GM23338 (cell line): Measurements from ENCODE around the gene CHMP4A. TPM values are rescaled to one million over a fixed set of nuclear protein-coding genes. Genes with fewer than 3 reads are reported as not detected.

Experiments
- ATAC-seq: fragments of 200-7000 bp; cut with Tn5 transposase; 3 replicates; pipeline ENCODE4 v1.9.1; 2020
- DNase-seq: peaks from one replicate; pipeline ENCODE4 v3.0.0-alpha.2; 2015; ENCODE audit warnings: low spot score
- H2AFZ ChIP-seq: fragments of 200-600 bp; sonication (generic); 2 replicates; pipeline ENCODE4 v1.8.0; 2016; ENCODE audit warnings: antibody characterized with exemption, mild to moderate bottlenecking, moderate library complexity
- H3F3A ChIP-seq: fragments of 200-600 bp; sonication (generic); replicated peaks from 2 replicates; pipeline ENCODE4 v1.8.0; 2017; ENCODE audit warnings: antibody characterized with exemption, mixed run types, low read depth
- H3K27ac ChIP-seq: fragments of 200-600 bp; sonication (generic); 2 replicates; pipeline ENCODE4 v1.6.1; 2016; ENCODE audit warnings: low read depth
- H3K27me3 ChIP-seq: fragments of 200-600 bp; sonication (generic); 2 replicates; pipeline ENCODE4 v1.8.0; 2016; ENCODE audit warnings: mild to moderate bottlenecking, mixed run types, moderate library complexity; ENCODE audit not compliant: insufficient read depth
- H3K36me3 ChIP-seq: fragments of 200-600 bp; sonication (generic); 2 replicates; pipeline ENCODE4 v1.8.0; 2016; ENCODE audit warnings: mild to moderate bottlenecking; ENCODE audit not compliant: insufficient read depth
- H3K4me1 ChIP-seq: fragments of 200-600 bp; sonication (generic); 2 replicates; pipeline ENCODE4 v1.8.0; 2016; ENCODE audit warnings: mild to moderate bottlenecking, moderate library complexity; ENCODE audit not compliant: insufficient read depth
- H3K4me2 ChIP-seq: fragments of 200-600 bp; sonication (generic); 2 replicates; pipeline ENCODE4 v1.7.1; 2017; ENCODE audit warnings: mixed run types
- H3K4me3 ChIP-seq: fragments of 200-600 bp; sonication (generic); 2 replicates; pipeline ENCODE4 v1.6.1; 2016; ENCODE audit warnings: mixed run types
- H3K79me2 ChIP-seq: fragments of 200-600 bp; sonication (generic); replicated peaks from 2 replicates; pipeline ENCODE4 v1.8.0; 2017; ENCODE audit warnings: mild to moderate bottlenecking; ENCODE audit not compliant: insufficient read depth
- H3K9me2 ChIP-seq: fragments of 200-600 bp; sonication (generic); 2 replicates; pipeline ENCODE4 v1.8.0; 2017; ENCODE audit not compliant: insufficient read depth
- H4K20me1 ChIP-seq: fragments of 200-600 bp; sonication (generic); replicated peaks from 2 replicates; pipeline ENCODE4 v1.8.0; 2017; ENCODE audit warnings: mild to moderate bottlenecking; ENCODE audit not compliant: insufficient read depth
- H3K27ac Mint-ChIP-seq: 2 replicates; pipeline ENCODE4 v1.8.0; 2020; ENCODE audit warnings: inconsistent platforms, mild to moderate bottlenecking, moderate library complexity, mixed read lengths
- H3K27me3 Mint-ChIP-seq: 3 replicates; pipeline ENCODE4 v1.8.0; 2022; ENCODE audit warnings: low read depth, mild to moderate bottlenecking, moderate library complexity, mixed read lengths, inconsistent platforms; ENCODE audit not compliant: insufficient read depth, poor library complexity
- H3K36me3 Mint-ChIP-seq: 3 replicates; pipeline ENCODE4 v1.8.0; 2021; ENCODE audit warnings: low read depth, mild to moderate bottlenecking, inconsistent platforms, moderate library complexity, mixed read lengths
- H3K4me1 Mint-ChIP-seq: 3 replicates; pipeline ENCODE4 v1.8.0; 2020; ENCODE audit warnings: mild to moderate bottlenecking, inconsistent platforms, mixed read lengths
- H3K4me3 Mint-ChIP-seq: 3 replicates; pipeline ENCODE4 v1.8.0; 2021; ENCODE audit warnings: moderate library complexity, mild to moderate bottlenecking, inconsistent platforms, mixed read lengths
- H3K9me3 Mint-ChIP-seq: 3 replicates; pipeline ENCODE4 v1.8.0; 2020; ENCODE audit warnings: moderate library complexity, mild to moderate bottlenecking, inconsistent platforms, mixed read lengths
- CREB1 ChIP-seq: fragments of 250-450 bp; sonication (Bioruptor Pico); IDR thresholded peaks from 2 replicates; pipeline ENCODE4 v1.5.0; 2020; ENCODE audit warnings: low read depth, mild to moderate bottlenecking, moderate library complexity
- CTCF ChIP-seq, 2 experiments: fragments of 200-600 bp in 1 of 2; sonication (generic) in 1 of 2; conservative IDR thresholded peaks; 2 replicates each; pipeline versions ENCODE4 v1.5.1 to v1.6.1; 2016 to 2017; ENCODE audit warnings: antibody characterized with exemption in 2 of 2, low read depth in 2 of 2, mild to moderate bottlenecking in 2 of 2, moderate library complexity in 1 of 2
- EZH2 ChIP-seq: fragments of 200-600 bp; sonication (generic); IDR thresholded peaks from one replicate; pipeline ENCODE4 v1.8.0; 2017; ENCODE audit warnings: antibody characterized with exemption, mild to moderate bottlenecking, low read depth; ENCODE audit not compliant: unreplicated experiment
- EZH2phosphoT487 ChIP-seq: fragments of 200-600 bp; sonication (generic); IDR thresholded peaks from one replicate; pipeline ENCODE4 v1.8.1; 2018; ENCODE audit warnings: antibody characterized with exemption; ENCODE audit not compliant: unreplicated experiment
- JUNB ChIP-seq: IDR thresholded peaks from one replicate; pipeline ENCODE4 v1.6.1; 2016; ENCODE audit warnings: antibody characterized with exemption; ENCODE audit not compliant: unreplicated experiment
- NANOG ChIP-seq: IDR thresholded peaks from 2 replicates; pipeline ENCODE4 v1.6.1; 2016; ENCODE audit warnings: antibody characterized with exemption, borderline replicate concordance
- POLR2AphosphoS5 ChIP-seq: IDR thresholded peaks from 2 replicates; pipeline ENCODE4 v1.6.1; 2016; ENCODE audit warnings: antibody characterized with exemption, low read depth
- REST ChIP-seq: IDR thresholded peaks from one replicate; pipeline ENCODE4 v1.6.1; 2018; ENCODE audit warnings: antibody characterized with exemption; ENCODE audit not compliant: unreplicated experiment
- STAT1 ChIP-seq: IDR thresholded peaks from one replicate; pipeline ENCODE4 v1.6.1; 2016; ENCODE audit warnings: antibody characterized with exemption; ENCODE audit not compliant: unreplicated experiment
- ZNF114 ChIP-seq: fragments of 250-450 bp; sonication (Bioruptor Pico); IDR thresholded peaks from 2 replicates; pipeline ENCODE4 v1.5.0; 2020; ENCODE audit warnings: mild to moderate bottlenecking, moderate library complexity
- ZNF331 ChIP-seq: fragments of 250-450 bp; sonication (Bioruptor Pico); IDR thresholded peaks from 2 replicates; pipeline ENCODE4 v1.5.0; 2020; ENCODE audit warnings: low read depth, mild to moderate bottlenecking, moderate library complexity
- polyA plus RNA-seq: library from polyadenylated mRNA; unstranded; fragments of >200 nt; fragmentation: Nextera tagmentation; extraction: Ambion mirVana; gene quantifications from 2 replicates; pipeline ENCODE4 v1.2.1, GENCODE V29; 2016
- total RNA-seq: library from RNA; depleted of rRNA; stranded (reverse); fragments of >200 nt; shearing (Covaris generic); gene quantifications from 2 replicates; pipeline ENCODE4 v1.2.3, GENCODE V29; 2014
- TF ChIP-seq, protein P1 (sequence below): fragments of 250-450 bp; sonication (Bioruptor Pico); IDR thresholded peaks from 2 replicates; pipeline ENCODE4 v1.5.0; 2020; ENCODE audit warnings: mild to moderate bottlenecking, moderate library complexity

Gene CHMP4A
- total and polyA plus RNA-seq, 2 experiments from 2014 or later: 19.3 to 36.9 TPM

DNA sequence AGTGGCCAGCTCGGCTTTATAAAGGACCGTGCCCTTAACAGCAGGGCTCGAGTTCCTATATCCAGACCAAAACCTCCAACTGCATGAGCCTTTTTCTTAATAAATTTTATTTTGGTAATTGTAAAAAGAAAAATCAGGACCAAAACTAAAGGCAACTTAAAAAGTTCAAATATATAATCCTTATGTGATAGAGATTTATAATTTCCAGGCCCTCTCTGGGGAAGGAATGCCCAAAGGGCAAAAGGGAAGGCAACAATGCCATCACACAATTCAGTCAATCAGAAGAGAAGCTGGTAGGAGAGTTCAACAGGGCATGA lies 24.3 kb downstream of the CHMP4A start (continued):
- no peak for TF ChIP-seq POLR2AphosphoS5

DNA sequence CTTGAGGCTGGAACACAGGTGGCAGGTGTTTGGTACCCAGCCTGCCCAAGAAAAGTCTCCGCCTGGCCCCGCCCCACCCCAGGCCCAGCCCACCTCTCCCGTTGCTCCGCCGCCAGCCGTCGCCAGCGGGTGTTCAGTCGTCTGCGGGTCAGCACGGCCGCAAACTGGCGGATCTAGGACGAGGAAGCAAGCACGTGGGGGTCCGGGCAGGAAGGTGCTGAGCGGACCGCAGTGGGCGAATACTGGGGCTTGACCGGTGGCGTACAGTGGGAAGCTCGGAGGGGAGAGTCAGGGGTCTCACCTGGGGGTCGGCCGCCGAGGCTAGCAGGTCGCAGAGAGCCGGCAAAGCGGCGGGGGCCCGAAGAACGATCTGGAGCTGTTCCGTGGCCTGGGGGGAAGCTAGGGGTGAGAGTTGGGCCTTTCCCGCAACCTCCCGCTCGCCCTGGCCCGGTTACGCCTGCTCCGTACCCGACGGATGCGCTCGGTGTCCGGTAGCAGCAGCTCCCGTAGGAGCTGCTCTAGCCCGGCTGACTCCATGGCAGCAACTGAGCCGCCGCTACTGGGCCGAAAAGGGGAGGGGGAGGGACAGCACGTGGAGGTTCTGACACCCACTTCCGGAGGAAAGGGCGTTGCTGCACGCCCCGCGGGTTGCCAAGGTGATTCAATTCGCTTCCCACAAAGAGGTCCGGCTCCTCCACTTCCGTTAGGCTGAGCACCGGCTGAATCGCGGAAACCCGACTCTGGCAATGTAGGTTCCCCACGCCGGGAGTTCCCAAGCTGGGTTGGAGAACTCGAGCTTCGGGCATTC lies 24.8 kb downstream of the CHMP4A start, which contains the start of gene IPO4:
Gene IPO4, minus strand, starts transcription at position 566 of the 808 bp plus-strand sequence. Its CDS starts 29 bp downstream, at position 537.
- H3K36me3 ChIP-seq: no peaks in the 10 kb centered on the region; the same call in 1 of the 2 replicates
- H3K79me2 ChIP-seq: peaks cover 13% of the 10 kb centered on the region; the same call in 1 of the 2 replicates
- no peaks in the 10 kb centered on the region for H3K27me3 ChIP-seq
- TF ChIP-seq ZNF114 (CRISPR knock-in tag) (no peak), ZNF331 (CRISPR knock-in tag) (no peak), CTCF (conservative IDR thresholded peaks at IDR 0.05; ENCODE audit: low read depth in 2 of 2) (no peak), REST (no peak), NANOG (no peak), CREB1 (CRISPR knock-in tag) (peak; percentile 81), JUNB (peak; percentile 48), POLR2AphosphoS5 (peak; percentile 91), EZH2phosphoT487 (no peak), STAT1 (no peak), EZH2 (no peak)
- TF ChIP-seq, protein P1, sequence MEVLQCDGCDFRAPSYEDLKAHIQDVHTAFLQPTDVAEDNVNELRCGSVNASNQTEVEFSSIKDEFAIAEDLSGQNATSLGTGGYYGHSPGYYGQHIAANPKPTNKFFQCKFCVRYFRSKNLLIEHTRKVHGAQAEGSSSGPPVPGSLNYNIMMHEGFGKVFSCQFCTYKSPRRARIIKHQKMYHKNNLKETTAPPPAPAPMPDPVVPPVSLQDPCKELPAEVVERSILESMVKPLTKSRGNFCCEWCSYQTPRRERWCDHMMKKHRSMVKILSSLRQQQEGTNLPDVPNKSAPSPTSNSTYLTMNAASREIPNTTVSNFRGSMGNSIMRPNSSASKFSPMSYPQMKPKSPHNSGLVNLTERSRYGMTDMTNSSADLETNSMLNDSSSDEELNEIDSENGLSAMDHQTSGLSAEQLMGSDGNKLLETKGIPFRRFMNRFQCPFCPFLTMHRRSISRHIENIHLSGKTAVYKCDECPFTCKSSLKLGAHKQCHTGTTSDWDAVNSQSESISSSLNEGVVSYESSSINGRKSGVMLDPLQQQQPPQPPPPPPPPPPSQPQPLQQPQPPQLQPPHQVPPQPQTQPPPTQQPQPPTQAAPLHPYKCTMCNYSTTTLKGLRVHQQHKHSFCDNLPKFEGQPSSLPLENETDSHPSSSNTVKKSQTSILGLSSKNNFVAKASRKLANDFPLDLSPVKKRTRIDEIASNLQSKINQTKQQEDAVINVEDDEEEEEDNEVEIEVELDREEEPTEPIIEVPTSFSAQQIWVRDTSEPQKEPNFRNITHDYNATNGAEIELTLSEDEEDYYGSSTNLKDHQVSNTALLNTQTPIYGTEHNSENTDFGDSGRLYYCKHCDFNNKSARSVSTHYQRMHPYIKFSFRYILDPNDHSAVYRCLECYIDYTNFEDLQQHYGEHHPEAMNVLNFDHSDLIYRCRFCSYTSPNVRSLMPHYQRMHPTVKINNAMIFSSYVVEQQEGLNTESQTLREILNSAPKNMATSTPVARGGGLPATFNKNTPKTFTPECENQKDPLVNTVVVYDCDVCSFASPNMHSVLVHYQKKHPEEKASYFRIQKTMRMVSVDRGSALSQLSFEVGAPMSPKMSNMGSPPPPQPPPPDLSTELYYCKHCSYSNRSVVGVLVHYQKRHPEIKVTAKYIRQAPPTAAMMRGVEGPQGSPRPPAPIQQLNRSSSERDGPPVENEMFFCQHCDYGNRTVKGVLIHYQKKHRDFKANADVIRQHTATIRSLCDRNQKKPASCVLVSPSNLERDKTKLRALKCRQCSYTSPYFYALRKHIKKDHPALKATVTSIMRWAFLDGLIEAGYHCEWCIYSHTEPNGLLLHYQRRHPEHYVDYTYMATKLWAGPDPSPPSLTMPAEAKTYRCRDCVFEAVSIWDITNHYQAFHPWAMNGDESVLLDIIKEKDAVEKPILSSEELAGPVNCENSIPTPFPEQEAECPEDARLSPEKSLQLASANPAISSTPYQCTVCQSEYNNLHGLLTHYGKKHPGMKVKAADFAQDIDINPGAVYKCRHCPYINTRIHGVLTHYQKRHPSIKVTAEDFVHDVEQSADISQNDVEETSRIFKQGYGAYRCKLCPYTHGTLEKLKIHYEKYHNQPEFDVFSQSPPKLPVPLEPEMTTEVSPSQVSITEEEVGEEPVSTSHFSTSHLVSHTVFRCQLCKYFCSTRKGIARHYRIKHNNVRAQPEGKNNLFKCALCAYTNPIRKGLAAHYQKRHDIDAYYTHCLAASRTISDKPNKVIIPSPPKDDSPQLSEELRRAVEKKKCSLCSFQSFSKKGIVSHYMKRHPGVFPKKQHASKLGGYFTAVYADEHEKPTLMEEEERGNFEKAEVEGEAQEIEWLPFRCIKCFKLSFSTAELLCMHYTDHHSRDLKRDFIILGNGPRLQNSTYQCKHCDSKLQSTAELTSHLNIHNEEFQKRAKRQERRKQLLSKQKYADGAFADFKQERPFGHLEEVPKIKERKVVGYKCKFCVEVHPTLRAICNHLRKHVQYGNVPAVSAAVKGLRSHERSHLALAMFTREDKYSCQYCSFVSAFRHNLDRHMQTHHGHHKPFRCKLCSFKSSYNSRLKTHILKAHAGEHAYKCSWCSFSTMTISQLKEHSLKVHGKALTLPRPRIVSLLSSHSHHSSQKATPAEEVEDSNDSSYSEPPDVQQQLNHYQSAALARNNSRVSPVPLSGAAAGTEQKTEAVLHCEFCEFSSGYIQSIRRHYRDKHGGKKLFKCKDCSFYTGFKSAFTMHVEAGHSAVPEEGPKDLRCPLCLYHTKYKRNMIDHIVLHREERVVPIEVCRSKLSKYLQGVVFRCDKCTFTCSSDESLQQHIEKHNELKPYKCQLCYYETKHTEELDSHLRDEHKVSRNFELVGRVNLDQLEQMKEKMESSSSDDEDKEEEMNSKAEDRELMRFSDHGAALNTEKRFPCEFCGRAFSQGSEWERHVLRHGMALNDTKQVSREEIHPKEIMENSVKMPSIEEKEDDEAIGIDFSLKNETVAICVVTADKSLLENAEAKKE (CRISPR knock-in tag): no peak

More for the DNA sequence above, 24.8 kb downstream of the CHMP4A start, which contains the start of gene IPO4:
- ATAC-seq (peak; percentile 92), DNase-seq (peak; percentile 100)
- Mint-ChIP-seq H3K27me3 (peaks cover 19% of the 10 kb centered on the region), H3K4me1 (peaks cover 17% of the 10 kb centered on the region), H3K36me3 (peaks cover 71% of the 10 kb centered on the region), H3K9me3 (no peaks in the 10 kb centered on the region; the same call in 2 of the 3 replicates), H3K27ac (peak within 1 kb of the TSS; percentile 97), H3K4me3 (peak within 1 kb of the TSS; percentile 96)
- H2AFZ ChIP-seq: peak within 1 kb of the TSS; percentile 88; the same call in 1 of the 2 replicates
- H3K9me2 ChIP-seq: no peaks in the 10 kb centered on the region
- 0 out of 2 replicates have a peak within 1 kb of the TSS, but pooled peaks have one; percentile 55 for H3K27ac ChIP-seq
- peaks cover 6% of the 10 kb centered on the region for H4K20me1 ChIP-seq
- H3K4me2 ChIP-seq: peak within 1 kb of the TSS; percentile 94
- peak within 1 kb of the TSS; percentile 94 for H3K4me3 ChIP-seq
- H3K4me1 ChIP-seq: peaks cover 10% of the 10 kb centered on the region
- H3F3A ChIP-seq: no peaks in the 10 kb centered on the region; the same call in 1 of the 2 replicates
